Measurements from ENCODE around the gene CD47.
A peak's percentile ranks its signal among the peaks of the same experiment; 100 is the strongest.

Gene CD47

DNA sequence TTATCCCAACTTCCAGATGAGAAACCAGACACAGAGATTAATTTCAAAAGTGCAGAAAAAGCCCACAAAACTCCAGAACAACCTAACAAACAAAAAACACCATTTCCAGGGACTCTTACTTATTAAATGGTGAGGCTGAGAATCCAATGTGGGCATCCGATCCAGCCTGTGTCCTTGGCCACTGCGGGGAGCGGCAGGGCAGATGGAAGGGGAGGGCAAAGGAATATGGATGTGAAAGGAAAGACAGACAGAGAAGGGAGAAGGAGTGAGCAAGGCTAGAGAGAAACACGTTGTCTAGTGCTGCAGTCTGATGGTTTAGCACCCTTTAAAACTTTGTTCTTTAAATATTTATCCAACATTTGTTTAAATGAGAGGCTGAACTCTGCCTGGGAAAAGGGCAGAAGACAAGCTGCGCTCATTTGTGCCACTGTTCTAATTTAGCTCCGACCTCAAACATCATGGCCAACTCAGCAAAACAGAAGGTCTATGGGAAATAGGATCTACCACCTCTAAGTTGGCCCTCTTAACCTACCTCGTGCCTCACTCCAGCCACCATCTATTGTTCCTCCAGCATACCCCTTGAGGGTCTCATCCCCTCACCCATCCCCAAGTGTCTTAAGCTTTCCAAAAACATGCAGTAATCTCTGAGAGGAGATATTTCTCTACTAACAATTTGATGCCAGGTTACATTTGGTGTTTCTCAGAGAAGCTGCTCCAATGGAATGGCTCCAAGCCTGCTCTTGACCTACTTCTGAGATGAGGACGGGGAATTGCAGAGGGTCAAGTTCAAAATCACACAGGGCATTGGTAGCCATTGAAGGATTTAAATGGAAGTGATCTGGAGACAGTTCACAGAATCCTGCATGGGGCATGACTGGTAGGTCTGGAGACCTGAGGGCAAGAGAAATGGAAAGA, 77.4 kb downstream of the CD47 start:
- no peak for DNase-seq (ENCODE audit: low read depth)

DNA sequence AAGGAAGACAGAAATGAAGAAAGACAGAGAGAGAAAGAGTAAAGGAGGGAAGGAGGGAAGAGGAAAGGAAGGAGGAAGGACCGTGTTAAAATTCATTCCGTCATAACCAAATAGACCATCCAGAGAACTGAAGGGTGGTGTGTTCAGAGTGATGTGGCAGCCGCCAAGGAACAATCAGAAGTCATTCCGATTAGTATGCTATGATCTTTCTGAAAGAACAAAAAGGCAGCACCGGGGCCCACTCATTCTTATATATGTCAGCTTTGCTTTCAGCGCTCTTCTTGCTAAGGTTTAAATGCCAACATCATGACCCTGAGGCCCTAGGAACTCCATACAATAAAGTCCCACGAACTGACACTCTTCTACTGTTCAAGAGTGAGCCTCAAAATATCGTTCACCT, 78.5 kb downstream of the CD47 start:
- no peak for DNase-seq (ENCODE audit: low read depth)

DNA sequence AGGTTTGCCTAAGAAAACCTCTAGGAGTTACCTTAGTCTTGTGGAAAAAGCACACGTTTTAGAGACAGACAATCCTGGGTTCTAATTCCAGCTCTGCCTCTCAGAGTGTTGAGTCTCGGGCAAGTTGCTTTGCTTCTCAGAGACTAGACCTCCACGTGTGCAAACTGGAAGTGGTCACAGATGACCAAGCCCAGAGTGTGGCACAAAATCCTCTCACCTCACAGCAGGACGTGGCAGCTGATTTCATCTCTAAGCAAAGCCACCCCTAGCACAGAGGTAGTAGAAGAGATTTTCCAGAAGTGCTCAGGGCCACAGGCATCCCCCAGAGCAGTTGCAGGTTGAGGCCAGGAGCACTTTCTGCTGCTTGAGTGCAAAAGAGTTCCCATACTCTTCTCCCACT, 79.2 kb downstream of the CD47 start:
- DNase-seq (ENCODE audit: low read depth) = no peak

DNA sequence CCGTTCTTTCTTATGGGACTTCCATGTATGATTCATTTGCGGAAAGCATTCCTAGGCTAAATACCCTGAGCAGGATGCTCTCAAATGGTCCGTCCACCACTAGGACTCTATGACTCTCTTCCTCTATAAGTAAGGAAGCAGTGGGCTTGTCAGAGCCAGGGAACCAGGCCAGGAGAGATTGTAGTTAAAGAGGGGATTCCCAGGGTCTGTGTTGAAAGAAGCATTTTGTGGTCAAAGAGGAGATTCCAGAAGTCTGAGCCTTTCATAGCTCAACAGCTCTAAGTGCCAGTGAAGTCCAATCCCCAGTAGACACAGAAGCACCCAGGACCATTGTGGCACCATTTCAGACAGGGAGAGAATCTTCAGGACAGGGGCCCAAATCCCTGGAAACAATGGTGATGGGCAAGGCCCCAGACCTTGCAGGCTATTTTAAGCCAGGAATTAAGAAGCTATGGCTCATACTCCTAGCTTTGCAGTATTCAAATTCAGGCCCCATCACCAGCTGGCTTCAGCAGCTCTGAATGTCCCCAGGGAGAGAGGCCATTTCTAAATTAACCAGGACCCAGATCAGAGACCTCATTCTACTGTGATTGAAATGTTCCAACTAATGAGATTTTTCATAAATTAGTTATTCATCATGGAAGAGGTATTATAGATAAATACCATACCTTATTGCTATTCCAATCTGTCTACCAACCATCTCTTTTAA, 81.7 kb downstream of the CD47 start:
- DNase-seq (ENCODE audit: low read depth) = peak; percentile 83

DNA sequence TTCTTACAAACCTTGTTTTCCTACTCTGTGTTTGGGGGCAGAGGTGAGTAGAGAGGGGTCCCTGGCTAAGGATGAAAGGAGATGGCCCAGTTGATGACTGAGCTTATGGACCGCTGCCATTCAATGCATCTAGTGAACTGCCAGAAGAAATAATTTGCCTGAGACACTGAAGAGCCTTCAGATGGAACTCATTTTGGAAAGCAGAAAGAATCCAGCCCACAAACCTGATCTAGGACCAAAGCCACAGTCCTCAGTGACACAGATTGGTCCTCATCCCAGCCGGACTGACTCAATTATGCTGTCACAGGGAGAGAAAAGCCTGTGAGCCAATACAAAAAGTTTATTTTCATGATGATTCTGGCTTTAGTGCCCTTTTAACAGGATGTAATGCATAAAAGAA, 82.7 kb downstream of the CD47 start:
- no peak for DNase-seq (ENCODE audit: low read depth)

DNA sequence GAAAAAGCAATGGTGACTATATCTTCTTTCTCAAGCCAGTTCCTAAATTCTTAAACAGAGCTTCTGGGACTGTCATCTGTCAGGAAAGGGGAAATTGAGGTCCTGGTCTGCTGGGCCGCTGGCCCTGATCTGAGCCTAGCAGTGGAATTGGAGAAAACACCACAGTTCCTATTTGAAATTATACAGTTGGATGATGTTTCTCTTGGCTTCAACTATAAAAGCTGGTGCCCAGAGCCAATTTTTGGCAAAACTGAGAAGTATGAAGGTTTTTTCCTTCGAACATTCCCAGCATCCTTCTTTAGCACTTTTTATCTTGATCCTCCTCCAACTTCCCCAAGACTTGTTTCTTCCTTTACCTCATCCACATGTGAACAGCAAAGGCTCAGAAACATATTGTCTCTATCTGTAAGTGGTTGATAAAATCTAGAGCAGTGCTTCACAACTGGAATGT, 83.9 kb downstream of the CD47 start:
- DNase-seq (ENCODE audit: low read depth) = no peak

DNA sequence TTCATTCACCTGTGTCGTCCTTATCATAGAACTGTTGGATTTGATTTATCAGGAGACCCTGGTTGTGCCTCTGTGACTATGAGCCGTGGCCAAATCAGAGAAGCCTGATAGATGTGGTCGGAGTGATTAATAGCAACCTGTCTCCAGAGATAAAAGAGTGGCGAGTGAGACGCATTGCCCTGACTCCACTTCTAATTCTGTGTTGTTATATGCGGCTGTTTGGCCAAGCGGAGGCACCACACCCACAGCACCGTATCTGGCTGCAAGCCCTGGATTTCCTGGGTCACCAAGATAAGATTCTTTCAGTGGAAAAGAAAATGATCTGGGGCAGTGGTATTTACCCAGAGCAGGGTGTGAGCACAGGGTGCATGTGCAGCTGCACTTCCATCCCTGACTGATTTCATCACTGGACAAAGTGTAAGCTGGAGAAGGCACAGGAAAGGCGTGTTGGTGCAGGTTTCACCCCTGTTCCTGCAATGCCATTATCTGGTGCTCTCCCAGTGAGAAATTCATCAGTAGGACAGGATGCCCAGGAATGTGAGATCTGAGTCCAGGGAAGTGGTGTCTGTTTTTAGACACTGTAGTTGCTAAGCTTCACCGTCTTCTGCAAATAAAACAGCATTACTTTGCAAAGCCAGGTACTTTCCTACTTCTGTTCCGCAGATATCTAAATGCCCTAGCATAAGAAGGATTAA, 84.6 kb downstream of the CD47 start:
- DNase-seq (ENCODE audit: low read depth) = no peak

DNA sequence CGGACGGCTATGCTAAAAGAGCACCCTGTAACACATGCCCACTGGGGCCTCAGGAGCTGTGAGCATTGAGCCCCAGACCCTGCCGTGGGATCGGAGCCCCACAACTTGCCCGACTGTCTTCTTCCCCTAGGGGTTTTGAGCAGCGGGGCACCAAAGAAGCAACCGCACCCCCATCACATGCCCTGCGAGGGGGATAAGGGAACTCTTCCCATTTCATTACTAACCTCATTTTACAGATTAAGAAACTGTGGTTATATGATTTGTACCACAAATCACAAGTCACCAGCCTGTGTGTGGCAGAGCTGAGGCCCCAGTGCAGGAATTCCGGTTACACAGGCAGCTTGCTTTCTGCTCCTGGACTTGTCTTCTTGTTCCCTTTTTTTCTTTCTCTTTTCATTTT, 86.2 kb downstream of the CD47 start:
- no peak for DNase-seq (ENCODE audit: low read depth)

DNA sequence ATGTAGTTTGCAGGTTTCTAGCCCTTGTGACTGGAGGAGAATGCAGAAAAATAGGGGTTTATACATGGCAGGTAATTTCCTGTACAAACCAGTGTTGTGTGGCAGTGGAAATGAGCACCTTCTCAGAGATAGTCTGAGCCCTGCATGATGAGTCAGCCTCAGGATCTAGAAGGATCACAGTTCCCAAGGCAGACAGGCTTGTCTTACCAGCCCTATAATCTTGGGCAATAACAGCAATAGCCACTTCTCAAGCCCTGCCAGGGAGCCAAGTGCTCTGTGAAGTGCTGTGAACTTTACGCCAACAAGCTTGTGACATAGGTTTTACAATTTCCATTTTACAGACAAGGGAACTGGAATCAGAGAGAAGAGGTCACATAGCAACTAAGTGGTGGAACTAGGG, 89.4 kb downstream of the CD47 start:
- peak; percentile 47 for DNase-seq (ENCODE audit: low read depth)

DNA sequence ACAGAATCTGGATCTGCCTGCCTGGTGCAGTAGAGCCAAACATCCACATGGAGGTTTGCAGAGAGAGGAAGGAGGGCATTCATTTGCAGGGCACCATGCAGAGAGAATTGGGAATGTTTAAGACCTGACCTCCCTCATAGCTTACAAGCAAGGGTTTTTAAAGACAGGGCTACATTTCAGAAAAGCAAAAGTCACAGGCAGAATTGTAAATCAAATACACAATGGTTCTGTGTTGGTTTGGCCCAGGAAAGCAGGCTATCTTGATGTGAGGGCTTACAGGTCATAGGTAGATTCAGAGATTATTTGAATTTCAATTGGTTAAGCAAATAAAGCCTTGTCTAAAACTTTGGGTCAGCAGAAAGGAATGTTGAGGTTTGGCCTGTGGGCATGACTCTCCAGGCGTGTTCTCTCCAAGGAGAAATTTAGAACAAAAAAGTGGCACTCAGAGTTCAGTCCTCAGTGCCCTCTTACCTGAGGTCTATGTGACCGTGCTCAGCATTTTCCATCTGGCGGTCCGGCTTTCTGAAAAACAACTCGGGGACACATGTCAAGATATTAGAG, 91.5 kb downstream of the CD47 start:
- DNase-seq (ENCODE audit: low read depth) = peak; percentile 78

DNA sequence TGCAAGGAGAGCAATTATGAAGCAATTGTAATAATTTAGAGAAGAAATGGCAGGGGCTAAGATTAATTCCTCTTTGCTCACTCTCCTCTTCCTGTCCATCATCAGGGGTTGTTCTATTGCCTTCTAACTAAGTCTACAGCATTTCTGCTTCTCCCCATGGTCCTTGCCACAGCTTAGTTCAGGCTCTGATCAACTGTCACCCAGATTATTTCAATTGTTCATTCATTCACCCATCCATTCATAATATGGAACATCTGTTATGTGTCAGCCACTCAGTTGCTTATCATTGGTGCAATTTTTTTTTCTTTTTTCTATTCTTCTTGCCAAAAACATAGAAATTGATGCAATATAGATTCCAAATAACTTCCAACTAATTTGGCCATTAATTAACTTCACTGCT, 93.2 kb downstream of the CD47 start:
- no peak for DNase-seq (ENCODE audit: low read depth)

DNA sequence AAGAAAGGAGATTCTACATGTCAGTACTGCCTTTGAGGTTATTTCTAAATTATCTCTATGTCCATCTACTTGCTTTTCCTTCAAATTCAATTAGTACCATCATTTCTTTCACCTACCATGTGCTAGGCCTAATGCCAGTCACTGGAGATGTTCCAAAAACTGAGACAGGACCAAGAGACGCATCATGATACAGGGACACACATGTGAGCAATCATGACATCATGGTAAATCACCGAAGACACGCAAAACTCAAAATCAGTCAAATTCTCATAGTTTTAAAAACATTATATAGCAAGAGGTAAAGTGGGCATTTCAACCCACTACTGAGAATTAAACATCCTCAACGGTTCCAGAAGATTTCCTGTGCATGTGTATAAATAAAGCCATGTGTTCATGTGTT, 95.0 kb downstream of the CD47 start:
- DNase-seq (ENCODE audit: low read depth) = no peak

DNA sequence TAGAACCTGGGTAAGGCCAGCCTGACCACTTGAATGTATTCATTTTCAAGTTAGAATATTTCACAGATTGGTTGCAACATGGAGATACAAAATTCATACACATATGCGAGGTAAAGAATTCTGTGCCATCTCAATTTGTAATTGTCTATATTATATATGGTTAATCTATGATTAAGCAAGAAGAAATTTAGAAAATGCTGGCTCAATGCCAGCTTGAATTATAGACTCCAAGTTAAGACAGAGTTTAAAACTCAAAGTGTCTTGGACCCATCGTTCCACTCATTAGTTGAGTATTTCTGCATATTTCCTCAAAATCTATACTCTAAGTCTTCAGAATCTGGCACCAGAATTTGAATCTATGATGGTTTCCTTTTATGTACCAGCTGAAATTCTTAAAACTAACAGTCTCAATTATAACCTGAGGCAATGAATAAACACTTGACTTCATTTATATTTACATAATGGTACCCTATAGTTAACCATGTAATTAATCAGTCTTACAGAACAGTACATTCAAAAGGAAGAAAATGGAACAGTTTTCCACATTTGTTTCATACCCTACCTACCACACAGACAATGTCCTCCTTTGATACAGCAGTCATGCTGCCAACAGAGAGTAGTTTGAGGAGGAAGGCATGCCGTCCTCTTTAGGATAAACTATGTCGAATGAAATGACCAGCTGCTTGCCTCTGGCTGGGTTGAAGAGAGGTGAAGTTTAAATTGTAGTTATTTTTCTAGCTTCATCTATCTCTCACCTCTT, 95.7 kb downstream of the CD47 start:
- peak; percentile 51 for DNase-seq (ENCODE audit: low read depth)

DNA sequence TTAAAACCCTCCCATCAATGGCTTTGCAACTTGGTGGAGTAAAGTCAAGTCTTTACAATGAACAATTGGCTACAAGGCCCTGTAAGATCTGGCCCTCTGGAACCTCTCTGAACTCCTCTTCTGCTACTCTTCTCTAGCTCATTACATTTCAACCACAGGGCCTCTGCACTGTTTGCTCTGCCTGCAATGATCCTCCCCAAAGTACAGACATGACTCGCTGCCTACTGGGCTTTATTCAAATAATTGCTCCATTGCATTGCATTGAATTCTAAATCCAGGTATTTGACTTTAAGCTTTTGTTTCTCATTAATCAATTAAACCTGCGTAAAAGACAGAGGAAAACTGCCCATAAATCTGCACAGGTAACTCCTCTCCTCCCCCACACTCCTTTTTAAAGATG, 96.7 kb downstream of the CD47 start:
- DNase-seq (ENCODE audit: low read depth) = peak; percentile 14

DNA sequence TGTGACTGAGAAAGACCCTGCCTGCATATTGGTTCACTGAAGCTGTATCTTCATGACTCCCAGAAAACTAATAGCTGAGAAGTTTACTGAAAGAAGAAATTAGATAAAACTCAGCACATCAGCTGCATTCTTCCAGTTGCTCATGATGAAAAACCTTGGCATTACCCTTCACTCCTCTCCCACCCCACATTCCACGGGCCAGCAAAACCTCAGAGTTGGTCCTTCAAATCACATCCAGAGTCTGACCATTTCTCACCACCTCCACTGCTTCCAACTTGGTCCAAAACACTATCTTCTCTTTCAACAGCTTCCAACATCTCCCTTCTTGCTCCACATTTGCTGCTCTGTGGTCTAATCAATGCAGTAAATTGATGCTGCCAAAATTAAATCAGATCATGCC, 97.1 kb downstream of the CD47 start:
- peak; percentile 37 for DNase-seq (ENCODE audit: low read depth)
